Posterior cingulate gyrus (tissue), 11 donors: Measurements from ENCODE around the gene PNPO.
"Not testable (repeated sequence)": the region's sequence is repeated elsewhere in the genome, so short reads cannot be mapped to it uniquely, and the experiment has no call there.

Experiments
- DNase-seq, 10 donors: peaks; one replicate each; pipeline versions ENCODE4 v3.0.0 to v3.0.0-alpha.2; 2020 to 2021; ENCODE audit warnings: mixed read lengths in 3 of 10
- intact Hi-C: fragments of 100-400 bp; cut with DNase I; formaldehyde crosslinking; loops from one replicate; pipeline ENCODE4 v1.15.1; 2023

The PNPO gene

DNA sequence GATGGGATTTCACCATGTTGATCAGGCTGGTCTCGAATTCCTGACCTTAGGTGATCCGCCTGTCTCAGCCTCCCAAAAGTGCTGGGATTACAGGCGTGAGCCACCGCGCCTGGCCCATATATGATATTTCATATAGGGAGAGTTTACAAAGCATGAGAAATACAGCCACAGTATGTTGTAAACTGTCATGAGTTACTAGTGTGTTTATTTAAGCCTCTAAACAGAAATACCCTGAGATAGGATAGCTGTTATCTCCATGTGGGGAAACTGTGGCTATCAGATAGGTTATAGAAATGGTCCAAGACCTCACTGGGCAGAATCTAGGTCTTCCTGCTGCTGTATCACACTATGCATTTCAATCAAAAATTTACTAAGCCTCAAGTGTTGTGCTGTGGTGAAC, 27.5 kb downstream of the PNPO start:
- DNase-seq: peak in 1 of 10 donors; percentile 48
- intact Hi-C loops: no loop called here

DNA sequence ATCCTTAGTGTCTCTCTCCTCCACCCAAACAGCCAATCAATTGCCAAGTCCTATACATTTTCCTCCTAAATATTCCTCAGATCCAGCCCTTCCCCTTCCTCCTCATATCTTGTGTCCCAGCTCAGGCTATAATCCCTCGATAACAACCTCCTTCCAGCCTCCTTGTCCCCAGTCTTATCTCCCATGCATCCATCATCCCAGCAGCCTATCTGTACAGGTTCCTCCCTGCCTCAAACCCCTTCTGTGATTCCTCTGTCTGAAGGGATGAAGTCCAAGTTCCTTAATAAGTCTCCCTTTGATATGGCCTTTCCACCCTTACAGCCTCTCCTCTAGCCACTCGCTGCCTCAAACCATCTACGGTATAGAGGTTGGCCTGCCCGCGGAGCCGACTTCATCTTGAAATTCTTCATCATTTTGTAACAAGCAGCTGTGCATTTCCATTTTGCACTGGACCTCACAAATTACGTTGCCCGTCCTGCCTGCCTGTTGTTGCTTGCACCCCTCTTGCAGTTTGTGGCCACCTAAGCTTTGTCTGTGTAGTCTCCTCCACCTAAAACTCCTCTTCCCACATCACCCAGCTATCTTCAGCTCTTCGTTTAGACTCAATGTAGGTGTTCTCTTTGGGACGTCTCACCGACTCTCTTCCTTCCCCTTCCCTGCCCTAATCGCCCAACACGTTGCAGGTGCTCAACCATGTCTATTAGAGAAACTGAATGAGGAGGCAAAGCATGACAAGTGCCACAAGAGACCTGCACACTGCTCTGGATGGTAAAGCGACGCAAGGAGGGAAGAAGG, 28.8 kb downstream of the PNPO start:
- intact Hi-C loops: loop anchor here (2.0 to 10.0 kb wide), 3 partner anchors 21 to 157 kb away; partner anchors contain the start of gene SCRN2

DNA sequence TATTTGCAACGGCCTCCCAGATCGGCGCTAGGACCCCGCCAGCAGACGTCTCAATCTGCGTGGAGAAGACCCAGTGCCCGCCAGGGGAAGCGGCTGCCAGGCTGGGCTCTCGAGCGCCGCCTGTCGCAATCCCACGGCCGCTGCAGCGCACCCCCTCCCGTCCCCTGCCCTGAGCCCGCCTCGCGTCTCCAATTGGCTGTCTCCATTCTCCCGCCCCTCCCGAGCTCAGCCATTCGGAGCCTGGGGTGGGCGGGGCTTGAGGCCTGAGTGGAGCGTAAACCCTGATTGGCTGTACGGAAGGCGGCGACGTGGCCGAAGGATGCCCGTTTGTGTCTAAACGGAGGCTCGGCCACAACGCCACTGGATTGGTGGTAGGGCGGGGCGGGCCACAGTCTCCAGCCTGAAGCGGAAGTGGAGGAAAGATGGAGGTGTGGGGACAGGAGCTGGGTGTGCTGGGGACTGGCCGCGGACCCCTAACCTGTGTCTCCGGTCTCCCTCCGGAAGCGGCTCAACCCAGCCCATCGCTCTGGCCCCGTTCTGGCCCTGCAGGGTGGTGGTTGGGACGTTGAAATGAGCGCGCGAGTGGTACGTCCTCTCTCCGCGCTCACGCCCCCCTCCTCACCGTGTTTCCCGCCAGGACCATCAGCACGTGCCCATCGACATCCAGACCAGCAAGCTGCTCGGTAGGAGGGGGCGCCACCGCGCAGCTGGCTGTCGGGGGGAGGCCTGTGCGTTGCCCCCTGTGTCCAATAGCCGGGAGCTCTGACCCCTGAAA, 29.5 kb downstream of the PNPO start, which contains the start of gene CDK5RAP3:
Gene CDK5RAP3 (plus strand): TSS at position 389 of the 775 bp plus-strand sequence. CDS start 34 bp downstream, at position 423.
- intact Hi-C loops: loop anchor here (2.0 to 10.0 kb wide), 3 partner anchors 22 to 156 kb away; partner anchors contain the start of gene SCRN2
- peak; percentile 99 to 100 (median 100) for DNase-seq

More for the DNA sequence above, 28.8 kb downstream of the PNPO start:
- DNase-seq: peak in 1 of 10 donors; percentile 36

DNA sequence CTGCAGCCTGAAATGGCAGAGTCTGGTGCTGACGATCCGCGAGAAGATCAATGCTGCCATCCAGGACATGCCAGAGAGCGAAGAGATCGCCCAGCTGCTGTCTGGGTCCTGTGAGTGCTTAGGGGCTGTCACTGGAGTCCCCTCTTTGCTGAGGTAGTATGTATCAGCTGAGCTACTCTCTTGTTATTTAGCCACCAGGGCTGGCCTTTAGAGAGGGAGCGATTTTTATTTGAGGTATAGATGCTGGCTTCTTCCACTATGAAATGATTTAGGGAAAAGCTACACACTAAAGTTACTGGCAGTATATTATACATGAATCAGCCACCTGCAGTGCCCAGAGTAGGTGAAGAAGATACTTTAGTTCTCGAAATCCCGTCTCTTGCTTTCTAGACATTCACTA, 32.2 kb downstream of the PNPO start:
- DNase-seq: peak in 1 of 10 donors; percentile 6
- intact Hi-C loops: loop anchor here (5.0 to 10.0 kb wide), 2 partner anchors 129 to 154 kb away; partner anchors contain the start of gene SCRN2

DNA sequence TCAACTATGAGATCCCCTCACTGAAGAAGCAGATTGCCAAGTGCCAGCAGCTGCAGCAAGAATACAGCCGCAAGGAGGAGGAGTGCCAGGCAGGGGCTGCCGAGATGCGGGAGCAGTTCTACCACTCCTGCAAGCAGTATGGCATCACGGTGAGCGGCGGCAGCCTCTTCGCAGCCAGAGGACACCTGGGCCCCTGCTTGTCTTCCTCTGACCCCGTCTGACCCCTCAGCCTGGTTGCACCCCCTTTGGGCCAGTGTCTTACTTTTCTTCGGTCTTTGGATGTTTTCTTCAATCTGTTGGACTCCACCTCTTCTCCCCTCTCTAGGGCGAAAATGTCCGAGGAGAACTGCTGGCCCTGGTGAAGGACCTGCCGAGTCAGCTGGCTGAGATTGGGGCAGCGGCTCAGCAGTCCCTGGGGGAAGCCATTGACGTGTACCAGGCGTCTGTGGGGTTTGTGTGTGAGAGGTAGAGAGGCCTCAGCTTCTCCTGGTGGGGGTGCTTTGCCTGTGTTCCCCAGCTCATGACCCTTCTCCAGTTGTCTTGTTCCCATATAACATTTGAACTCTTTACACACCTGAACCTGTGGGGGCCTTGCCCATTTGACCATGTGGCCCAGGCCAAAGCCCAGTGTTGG, 33.9 kb downstream of the PNPO start:
- intact Hi-C loops: loop anchor here (10.0 kb wide), 1 partner anchor 131 kb away; the partner anchor contains the start of gene SCRN2
- peak in 1 of 10 donors; percentile 55 for DNase-seq

DNA sequence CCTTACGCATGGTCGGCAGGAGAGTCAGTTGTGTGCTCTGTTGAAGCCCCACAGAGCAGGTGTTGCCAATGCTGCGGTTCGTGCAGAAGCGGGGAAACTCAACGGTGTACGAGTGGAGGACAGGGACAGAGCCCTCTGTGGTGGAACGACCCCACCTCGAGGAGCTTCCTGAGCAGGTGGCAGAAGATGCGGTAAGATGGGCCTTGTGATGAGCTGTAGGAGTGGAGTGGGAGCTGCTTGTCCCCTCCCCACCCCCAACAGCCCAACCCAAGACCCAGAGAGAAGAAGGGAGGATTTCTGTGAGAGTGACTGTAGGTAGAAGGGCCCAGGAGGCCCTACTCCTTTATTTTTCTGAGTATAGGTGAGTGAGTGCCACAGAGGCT, 34.4 kb downstream of the PNPO start:
- no peak for DNase-seq
- intact Hi-C loops: loop anchor here (10.0 kb wide), 1 partner anchor 131 kb away; the partner anchor contains the start of gene SCRN2

DNA sequence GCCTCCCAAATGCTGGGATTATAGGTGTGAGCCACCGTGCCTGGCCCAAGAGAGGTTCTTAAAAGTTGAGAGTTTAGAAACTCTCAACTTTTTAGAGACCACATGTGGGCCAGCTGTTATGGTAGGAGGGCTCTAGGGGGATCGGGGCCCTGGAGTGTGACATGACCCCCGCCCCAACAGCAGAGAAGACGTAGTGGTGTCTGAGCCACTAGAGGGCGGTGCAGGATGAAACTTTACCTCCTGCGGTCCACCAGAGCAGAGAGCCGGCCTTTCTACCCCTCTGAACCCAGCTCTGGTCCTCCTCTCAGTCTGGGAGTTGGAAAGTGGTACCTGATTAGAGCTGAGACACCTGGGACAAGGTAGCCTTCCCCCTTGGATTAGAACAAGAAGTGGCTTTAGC, 37.0 kb downstream of the PNPO start:
- DNase-seq: peak in 9 of 10 donors; percentile 20 to 93 (median 64)
- intact Hi-C loops: loop anchor here (1.0 to 10.0 kb wide), 2 partner anchors 40 to 134 kb away; partner anchors contain the start of gene SCRN2

DNA sequence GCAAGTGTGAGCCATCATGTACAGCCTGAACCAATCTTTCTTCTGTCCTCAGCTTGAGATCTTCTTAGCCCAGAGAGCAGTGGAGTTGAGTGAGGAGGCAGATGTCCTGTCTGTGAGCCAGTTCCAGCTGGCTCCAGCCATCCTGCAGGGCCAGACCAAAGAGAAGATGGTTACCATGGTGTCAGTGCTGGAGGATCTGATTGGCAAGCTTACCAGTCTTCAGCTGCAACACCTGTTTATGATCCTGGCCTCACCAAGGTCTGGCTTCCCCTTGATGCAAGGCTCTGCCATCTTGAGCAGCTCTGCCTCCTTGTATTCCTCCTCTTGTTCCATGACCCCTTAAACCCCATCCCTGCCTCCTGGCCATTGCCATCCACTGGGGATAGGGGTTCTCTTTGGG, 39.2 kb downstream of the PNPO start:
- intact Hi-C loops: no loop called here
- DNase-seq: no peak

DNA sequence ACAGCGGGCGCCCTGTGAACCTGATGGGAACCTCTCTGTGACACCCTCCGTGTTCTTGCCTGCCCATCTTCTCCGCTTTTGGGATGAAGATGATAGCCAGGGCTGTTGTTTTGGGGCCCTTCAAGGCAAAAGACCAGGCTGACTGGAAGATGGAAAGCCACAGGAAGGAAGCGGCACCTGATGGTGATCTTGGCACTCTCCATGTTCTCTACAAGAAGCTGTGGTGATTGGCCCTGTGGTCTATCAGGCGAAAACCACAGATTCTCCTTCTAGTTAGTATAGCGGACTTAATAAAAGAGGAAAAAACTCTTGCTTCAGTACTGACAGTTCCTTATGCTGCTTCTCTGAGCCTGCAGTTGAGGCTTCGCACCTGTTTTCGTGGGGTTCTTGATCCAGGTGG, 40.1 kb downstream of the PNPO start:
- intact Hi-C loops: no loop called here
- no peak for DNase-seq

DNA sequence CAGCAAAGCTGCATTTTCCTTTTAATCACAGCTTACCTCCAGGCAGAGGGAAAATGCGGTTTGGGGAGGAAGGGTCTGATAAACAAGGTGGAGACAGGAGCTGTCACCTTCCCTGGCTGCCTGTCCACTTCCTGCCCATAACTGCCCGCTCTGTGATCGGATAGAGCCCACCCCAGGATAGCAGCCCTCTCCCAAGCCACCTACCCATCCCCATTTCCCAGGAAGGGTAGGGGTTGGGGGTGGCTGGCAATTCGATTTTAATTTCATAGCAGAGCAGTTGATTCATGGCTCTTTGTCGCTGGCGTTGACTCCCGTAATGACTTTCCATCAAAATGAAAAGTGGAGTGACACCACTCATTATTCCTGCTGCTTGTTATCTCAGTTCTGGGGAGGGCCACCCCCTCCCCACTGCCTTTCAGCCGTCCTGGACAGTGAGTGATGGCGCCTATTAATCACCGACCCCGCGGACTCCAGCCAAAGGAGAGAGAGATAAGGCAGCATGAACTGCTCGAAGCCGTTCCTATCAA, 40.8 kb downstream of the PNPO start:
- intact Hi-C loops: no loop called here

DNA sequence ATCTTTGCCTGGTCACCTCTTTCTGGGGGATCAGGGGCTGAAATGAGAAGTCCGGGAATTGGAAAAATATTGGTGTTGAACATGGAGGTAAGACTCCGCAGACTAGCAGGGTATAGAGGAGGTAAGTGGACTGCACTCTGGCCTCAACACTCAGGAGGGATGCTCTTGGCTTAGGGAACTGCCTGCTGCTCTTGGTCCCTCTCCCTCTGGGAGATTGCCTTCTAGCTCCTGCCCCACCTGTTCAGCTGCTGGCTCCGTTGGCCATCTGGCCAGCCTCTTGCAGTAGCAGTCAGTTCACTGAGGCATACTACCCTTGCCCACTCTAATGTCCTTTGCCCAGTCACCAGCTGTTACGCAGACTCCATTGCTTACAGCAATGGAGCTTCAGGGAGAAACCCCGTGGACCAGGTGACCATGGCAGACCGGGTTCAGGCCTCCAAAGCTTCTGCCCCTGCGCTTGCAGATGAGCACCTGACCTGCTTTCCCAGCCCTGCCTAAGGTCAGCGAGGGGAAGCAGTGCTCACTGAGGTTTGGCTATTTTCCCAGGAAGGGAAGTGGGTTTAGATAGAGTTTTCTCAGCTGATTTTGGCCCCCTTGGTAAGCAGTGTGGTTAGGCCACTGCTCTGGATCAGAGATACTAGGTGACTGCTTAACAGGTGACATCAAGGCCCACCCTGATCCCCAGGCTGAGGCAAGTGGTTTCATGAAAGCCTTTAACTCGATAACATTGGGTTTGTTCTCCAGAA, 41.4 kb downstream of the PNPO start:
- DNase-seq: no peak
- intact Hi-C loops: no loop called here

More for the DNA sequence above, 40.8 kb downstream of the PNPO start:
- no peak for DNase-seq

DNA sequence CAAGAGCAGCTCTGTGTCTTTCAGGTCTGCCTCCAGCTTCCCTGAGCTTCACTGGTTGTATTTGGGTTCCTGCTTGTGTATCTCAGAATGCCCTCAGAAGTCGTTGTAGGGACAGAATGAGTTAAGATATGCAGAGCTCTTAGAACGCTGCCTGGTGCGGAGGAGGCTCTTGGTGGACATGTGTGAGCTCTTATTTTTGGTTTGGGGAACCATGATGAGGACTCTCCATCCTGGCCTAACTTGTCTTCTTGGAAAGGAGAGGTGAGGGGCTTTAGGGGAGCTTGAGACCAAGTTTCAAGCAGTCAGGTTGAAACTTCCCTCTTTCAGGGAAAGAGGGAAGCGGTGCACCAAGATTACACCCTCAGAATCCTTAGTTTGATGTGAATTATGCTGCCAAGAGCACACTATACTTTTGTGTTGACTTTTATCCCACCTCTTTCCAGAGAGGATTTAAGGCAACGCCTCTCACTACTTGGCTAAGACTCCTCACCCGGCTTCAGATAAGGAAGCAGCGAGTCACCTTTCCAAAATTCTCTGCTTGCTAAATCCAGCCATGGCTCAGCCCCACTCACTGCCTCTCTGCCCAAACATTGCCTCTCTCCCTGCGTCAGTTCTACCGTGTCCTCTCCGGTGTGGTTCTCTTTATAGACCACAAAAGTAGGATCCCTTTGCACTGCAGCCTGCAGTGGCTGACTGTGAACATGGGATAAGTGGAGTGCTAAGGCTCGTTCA, 42.3 kb downstream of the PNPO start:
- intact Hi-C loops: no loop called here

DNA sequence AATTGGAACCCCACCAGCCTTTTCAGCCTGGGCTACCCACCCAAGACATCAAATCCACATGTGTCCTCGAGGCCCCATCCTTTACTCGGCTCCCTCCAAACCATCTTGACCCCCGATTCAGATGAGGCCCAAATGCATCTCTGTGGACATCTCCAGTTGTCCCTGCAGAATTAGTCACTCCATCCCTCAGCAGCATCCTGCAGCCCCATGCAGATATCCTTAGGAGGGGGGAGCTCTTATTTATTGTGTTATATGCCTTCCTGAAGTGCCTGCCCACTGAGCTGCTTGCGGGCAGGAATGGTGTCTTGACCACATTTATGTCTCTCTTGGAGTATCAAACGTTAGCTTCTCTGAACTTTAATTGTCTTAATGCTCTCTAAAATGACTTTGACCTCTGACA, 45.1 kb downstream of the PNPO start:
- peak in 1 of 10 donors; percentile 14 for DNase-seq
- intact Hi-C loops: no loop called here

More for the DNA sequence above, 42.3 kb downstream of the PNPO start:
- DNase-seq: peak in 6 of 10 donors; percentile 22 to 87 (median 36)

DNA sequence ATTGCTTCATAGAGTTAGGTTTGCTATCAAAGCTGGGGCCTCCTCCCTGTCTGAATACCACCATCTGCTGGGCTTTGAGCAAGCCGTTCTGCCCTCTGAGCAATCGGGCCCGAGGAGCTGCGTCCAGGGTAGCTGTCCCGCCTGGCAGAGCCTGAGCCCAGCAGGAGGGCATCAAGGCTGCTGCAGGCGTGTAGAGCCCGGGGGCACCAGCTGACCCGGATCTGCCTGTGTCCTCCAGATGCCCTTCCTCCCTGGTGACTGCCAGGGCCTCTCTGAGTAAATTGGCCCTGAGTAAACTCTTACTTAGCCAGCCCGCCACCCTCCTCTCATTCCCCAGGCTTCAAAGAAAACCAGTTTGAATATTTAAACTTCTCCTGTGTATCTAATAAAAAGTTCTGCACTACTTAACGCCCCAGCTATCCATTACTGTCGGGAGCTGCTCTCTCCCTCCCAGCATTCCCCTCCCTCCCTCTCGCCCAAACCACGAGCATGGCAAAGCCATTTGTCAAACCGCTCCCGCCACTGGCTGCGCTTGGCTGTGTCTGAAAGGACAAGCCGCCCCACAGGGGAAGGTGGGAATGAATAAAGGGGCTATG, 46.0 kb downstream of the PNPO start:
- intact Hi-C loops: no loop called here
- DNase-seq: peak in 3 of 10 donors; percentile 18 to 79 (median 34)

DNA sequence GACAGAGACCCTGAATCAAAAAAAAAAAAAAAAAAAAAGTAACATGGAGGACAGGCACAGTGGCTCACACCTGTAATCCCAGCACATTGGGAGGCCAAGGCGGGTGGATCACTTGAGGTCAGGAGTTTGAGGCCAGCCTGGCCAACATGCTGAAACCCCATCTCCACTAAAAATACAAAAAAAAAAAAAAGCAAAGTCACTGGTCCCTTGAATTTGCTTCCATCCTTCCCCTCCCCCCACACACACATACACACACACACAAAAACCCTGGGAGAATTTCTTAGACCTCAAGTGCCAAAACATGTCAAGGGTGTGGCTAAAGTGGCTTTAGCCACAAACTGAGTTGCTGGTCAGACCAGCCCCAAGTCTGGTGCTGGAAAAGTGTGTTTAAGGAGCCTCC, 47.1 kb downstream of the PNPO start:
- peak in 1 of 10 donors; percentile 0 for DNase-seq
- intact Hi-C loops: not testable (repeated sequence)

DNA sequence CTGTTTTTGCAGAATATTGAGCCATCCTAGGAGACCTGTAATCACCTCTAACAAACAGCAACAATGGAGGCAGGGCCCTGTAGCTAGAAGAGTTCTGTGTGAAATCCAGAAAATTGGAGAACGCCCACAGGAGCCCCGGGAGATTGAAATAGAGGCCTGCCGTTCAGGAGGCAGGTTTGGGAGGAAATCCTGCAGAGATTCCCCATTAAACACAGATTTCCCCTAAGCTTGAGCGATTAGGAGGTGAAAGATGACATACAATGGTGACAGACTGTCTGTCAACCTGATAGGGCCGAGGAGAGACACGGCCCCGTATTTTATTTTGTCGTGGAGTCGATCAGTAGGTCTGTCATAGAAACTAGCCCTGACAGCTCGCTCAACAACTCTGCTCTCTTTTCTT, 47.8 kb downstream of the PNPO start:
- intact Hi-C loops: no loop called here
- DNase-seq: peak in 1 of 10 donors; percentile 4

DNA sequence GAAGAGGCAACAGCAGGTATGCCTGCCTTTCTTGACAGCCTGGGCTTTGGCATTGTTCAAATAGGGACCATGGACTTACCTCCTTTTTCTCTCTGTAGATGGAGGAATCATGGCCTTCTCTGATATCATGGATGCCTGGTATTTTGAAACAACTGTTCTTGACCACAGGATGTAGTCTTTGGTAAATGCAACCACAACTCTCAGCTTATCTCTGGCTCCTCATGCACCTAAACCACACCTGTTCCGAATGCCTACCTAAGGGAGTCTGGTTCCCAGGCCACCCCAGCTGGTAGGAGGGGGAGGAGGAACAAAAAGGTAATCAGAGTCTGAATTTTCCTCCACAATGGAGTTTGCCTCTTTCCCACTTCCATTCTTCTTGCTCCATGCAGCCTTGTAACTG, 48.3 kb downstream of the PNPO start:
- intact Hi-C loops: no loop called here
- DNase-seq: peak in 1 of 10 donors; percentile 14
